CD4-positive, alpha-beta T cell (primary cell): ENCODE measurements around the gene LRRK1. TPM values are rescaled to one million over a fixed set of nuclear protein-coding genes. Genes with fewer than 3 reads are reported as not detected.

ENCODE experiments used
- ATAC-seq: fragments of 200-7000 bp; cut with Tn5 transposase; one replicate; pipeline ENCODE4 v1.10.0; 2022; ENCODE audit warnings: mild to moderate bottlenecking; ENCODE audit not compliant: poor library complexity
- CTCF ChIA-PET: fragments of 350-600 bp; sonication (Branson Sonifier 250); formaldehyde crosslinking; loops from one replicate; lab custom pipeline; 2021; ENCODE audit warnings: antibody characterized with exemption, inconsistent platforms; lab: Charles Lee
- POLR2A ChIA-PET: fragments of 350-600 bp; sonication (Branson Sonifier 250); formaldehyde crosslinking; loops from one replicate; lab custom pipeline; 2021; ENCODE audit warnings: antibody characterized with exemption, inconsistent platforms; lab: Charles Lee
- DNase-seq, 14 experiments: peaks; one replicate each; pipeline ENCODE4 v3.0.0-alpha.2; 2013 to 2020; ENCODE audit warnings: mixed read lengths in 2 of 14
- H3K27ac ChIP-seq, 2 donors: one replicate each; pipeline versions ENCODE4 v1.5.1 to v1.7.0; 2013; ENCODE audit warnings: low read length in 2 of 2, low read depth in 1 of 2, mild to moderate bottlenecking in 1 of 2
- H3K27me3 ChIP-seq, 2 experiments: 1 replicate in 1 of 2; 2 replicates in 1 of 2; pipeline versions ENCODE4 v1.6.1 to v1.7.0; 2013; ENCODE audit warnings: low read length in 2 of 2, control low read depth in 1 of 2, mild to moderate bottlenecking in 1 of 2, moderate library complexity in 1 of 2; ENCODE audit not compliant: insufficient read depth in 2 of 2, control insufficient read depth in 1 of 2
- H3K36me3 ChIP-seq: one replicate; pipeline ENCODE4 v1.6.1; 2013; ENCODE audit warnings: low read length, control low read depth; ENCODE audit not compliant: insufficient read depth
- H3K4me1 ChIP-seq: one replicate; pipeline ENCODE4 v1.6.1; 2013; ENCODE audit warnings: low read length, control low read depth; ENCODE audit not compliant: insufficient read depth
- H3K4me3 ChIP-seq: one replicate; pipeline ENCODE4 v1.5.1; 2013; ENCODE audit warnings: mild to moderate bottlenecking, low read length, moderate library complexity
- H3K9me3 ChIP-seq, 2 experiments: 1 replicate in 1 of 2; 2 replicates in 1 of 2; pipeline versions ENCODE4 v1.6.1 to v1.7.0; 2013; ENCODE audit warnings: low read length in 2 of 2, mild to moderate bottlenecking in 2 of 2, control low read depth in 1 of 2, moderate library complexity in 1 of 2; ENCODE audit not compliant: control insufficient read depth in 1 of 2, insufficient read depth in 1 of 2
- H3K27ac Mint-ChIP-seq: one replicate; pipeline ENCODE4 v1.8.0; 2020; ENCODE audit warnings: mixed read lengths
- H3K27me3 Mint-ChIP-seq: one replicate; pipeline ENCODE4 v1.8.0; 2021; ENCODE audit warnings: mixed read lengths
- H3K36me3 Mint-ChIP-seq: one replicate; pipeline ENCODE4 v1.8.0; 2021; ENCODE audit warnings: low read depth, mixed read lengths
- H3K4me1 Mint-ChIP-seq: one replicate; pipeline ENCODE4 v1.8.0; 2021; ENCODE audit warnings: low read depth, mixed read lengths
- H3K4me3 Mint-ChIP-seq: one replicate; pipeline ENCODE4 v1.8.0; 2020; ENCODE audit warnings: mild to moderate bottlenecking, mixed read lengths
- H3K9me3 Mint-ChIP-seq: one replicate; pipeline ENCODE4 v1.8.0; 2020; ENCODE audit warnings: mixed read lengths
- CTCF ChIP-seq: fragments of 200-600 bp; IDR thresholded peaks from one replicate; pipeline ENCODE4 v1.8.0; 2022; ENCODE audit warnings: antibody characterized with exemption, mild to moderate bottlenecking
- intact Hi-C, 2 experiments: fragments of 100-400 bp; cut with DNase I in 1 of 2; cut with micrococcal nuclease in 1 of 2; formaldehyde crosslinking; loops; one replicate each; pipeline versions ENCODE4 v1.15.1 to v1.9.0; 2023 to 2025; cut with DNase I, micrococcal nuclease
- total RNA-seq, 174 experiments: library from RNA in 2 of 174; stranded (reverse) in 2 of 174; gene quantifications; one replicate each; pipeline ENCODE4 v1.2.3 and lab custom pipeline; 2021 to 2026

LRRK1 gene
- total RNA-seq, 2 experiments from 2014 or later = 0.60 to 0.73 TPM

- TF ChIP-seq CTCF = no peak
- Histone ChIP-seq H3K4me1 (no peaks in the 10 kb centered on the region), H3K9me3 (no peaks in the 10 kb centered on the region), H3K27me3 (no peaks in the 10 kb centered on the region), H3K4me3 (no peak overlapping the region), H3K36me3 (no peaks in the 10 kb centered on the region), H3K27ac (no peak overlapping the region)
- no peak overlapping the region for H3K27ac Mint-ChIP-seq
- intact Hi-C loops = no loop called here
- no peaks in the 10 kb centered on the region for H3K9me3 Mint-ChIP-seq
- DNase-seq (no peak), ATAC-seq (no peak)
- ChIA-PET CTCF (no interaction called here), POLR2A (interaction anchor here (0.8 kb wide), 1 partner anchor 14 kb away, joined by 3 read pairs; no protein-coding TSS in a partner anchor)
- H3K4me3 Mint-ChIP-seq = no peak overlapping the region
- no peaks in the 10 kb centered on the region for H3K4me1 Mint-ChIP-seq
- no peaks in the 10 kb centered on the region for H3K36me3 Mint-ChIP-seq
- no peaks in the 10 kb centered on the region for H3K27me3 Mint-ChIP-seq
Observed at GRCh38 chr15:101022876-101023275, 103.7 kb downstream of the LRRK1 start.

GRCh38 chr15:101023501-101024072 is 104.4 kb downstream of the LRRK1 start:
- no peak overlapping the region for H3K4me3 ChIP-seq
- no peaks in the 10 kb centered on the region for H3K36me3 ChIP-seq
- no peaks in the 10 kb centered on the region for H3K27me3 ChIP-seq
- H3K27ac Mint-ChIP-seq = no peak overlapping the region
- no peak for TF ChIP-seq CTCF
- intact Hi-C loops = no loop called here
- CTCF ChIA-PET = no interaction called here
- no peaks in the 10 kb centered on the region for H3K4me1 ChIP-seq
- no peaks in the 10 kb centered on the region for H3K9me3 ChIP-seq
- H3K4me1 Mint-ChIP-seq = no peaks in the 10 kb centered on the region
- DNase-seq (no peak), ATAC-seq (no peak)
- H3K4me3 Mint-ChIP-seq = no peak overlapping the region
- POLR2A ChIA-PET = no interaction called here
- no peaks in the 10 kb centered on the region for H3K9me3 Mint-ChIP-seq
- H3K36me3 Mint-ChIP-seq = no peaks in the 10 kb centered on the region
- H3K27ac ChIP-seq = no peak overlapping the region
- peaks cover 5% of the 10 kb centered on the region for H3K27me3 Mint-ChIP-seq

GRCh38 chr15:101024073-101024695 is 105.0 kb downstream of the LRRK1 start:
- TF ChIP-seq CTCF = no peak
- Mint-ChIP-seq H3K9me3 (no peaks in the 10 kb centered on the region), H3K36me3 (no peaks in the 10 kb centered on the region), H3K27me3 (peaks cover 5% of the 10 kb centered on the region), H3K4me3 (no peak overlapping the region), H3K27ac (no peak overlapping the region), H3K4me1 (no peaks in the 10 kb centered on the region)
- POLR2A ChIA-PET = no interaction called here
- Histone ChIP-seq H3K27me3 (no peaks in the 10 kb centered on the region), H3K9me3 (no peaks in the 10 kb centered on the region), H3K27ac (no peak overlapping the region), H3K36me3 (no peaks in the 10 kb centered on the region), H3K4me1 (no peaks in the 10 kb centered on the region), H3K4me3 (no peak overlapping the region)
- intact Hi-C loops = no loop called here
- CTCF ChIA-PET = no interaction called here
- DNase-seq = no peak
- ATAC-seq = no peak
